GM19455 (cell line): Measurements from ENCODE around the gene OR51F1.
"Not testable (repeated sequence)": the region's sequence is repeated elsewhere in the genome, so short reads cannot be mapped to it uniquely, and the experiment has no call there.

ENCODE experiments used
- ATAC-seq: cut with Tn5 transposase; IDR thresholded peaks from one replicate; pipeline ENCODE4 v1.9.1; 2021; ENCODE audit not compliant: unreplicated experiment

The OR51F1 gene, protein sequence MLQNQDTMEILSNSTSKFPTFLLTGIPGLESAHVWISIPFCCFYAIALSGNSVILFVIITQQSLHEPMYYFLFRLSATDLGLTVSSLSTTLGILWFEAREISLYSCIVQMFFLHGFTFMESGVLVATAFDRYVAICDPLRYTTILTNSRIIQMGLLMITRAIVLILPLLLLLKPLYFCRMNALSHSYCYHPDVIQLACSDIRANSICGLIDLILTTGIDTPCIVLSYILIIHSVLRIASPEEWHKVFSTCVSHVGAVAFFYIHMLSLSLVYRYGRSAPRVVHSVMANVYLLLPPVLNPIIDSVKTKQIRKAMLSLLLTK

DNA sequence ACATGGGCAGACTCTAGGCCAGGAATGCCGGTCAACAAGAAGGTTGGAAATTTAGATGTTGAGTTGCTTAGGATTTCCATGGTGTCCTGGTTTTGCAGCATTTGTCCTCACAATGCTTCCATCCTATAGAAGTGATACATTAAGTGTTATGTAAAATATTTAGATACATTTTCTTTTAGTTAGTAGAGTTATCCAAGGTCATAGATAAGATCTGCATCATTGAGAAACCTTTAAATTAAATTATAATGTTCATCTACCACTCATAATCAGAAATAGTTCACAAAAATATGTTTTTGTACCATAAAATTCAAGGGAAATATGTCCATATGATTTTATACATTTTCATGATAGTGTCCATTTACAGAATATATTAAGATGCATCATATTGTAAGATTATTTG lies at the start of gene OR51F1:
OR51F1 (minus strand) TSS at position 101 of the 400 bp plus-strand sequence; CDS start at position 101, 0 bp downstream.
- no peak for ATAC-seq

DNA sequence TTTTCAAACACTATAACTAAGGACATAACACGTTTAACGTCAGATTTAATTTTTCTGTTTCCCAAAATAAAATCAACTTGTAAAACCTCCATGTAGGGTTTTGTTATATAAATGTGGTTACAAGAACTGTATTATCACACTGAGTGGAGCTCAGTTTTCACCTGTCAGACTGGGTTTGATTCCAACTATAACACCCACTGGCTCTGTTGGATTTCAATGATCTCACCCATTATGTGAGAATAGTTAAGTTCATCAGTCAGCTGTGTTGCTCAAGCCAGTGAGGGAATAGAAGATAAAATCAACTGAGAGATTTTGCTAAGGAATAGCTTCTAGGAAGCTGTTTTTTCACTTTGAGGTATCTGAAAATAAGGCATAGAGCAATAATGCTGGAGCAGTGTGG lies 39.5 kb upstream of the OR51F1 start:
- ATAC-seq, result no peak

DNA sequence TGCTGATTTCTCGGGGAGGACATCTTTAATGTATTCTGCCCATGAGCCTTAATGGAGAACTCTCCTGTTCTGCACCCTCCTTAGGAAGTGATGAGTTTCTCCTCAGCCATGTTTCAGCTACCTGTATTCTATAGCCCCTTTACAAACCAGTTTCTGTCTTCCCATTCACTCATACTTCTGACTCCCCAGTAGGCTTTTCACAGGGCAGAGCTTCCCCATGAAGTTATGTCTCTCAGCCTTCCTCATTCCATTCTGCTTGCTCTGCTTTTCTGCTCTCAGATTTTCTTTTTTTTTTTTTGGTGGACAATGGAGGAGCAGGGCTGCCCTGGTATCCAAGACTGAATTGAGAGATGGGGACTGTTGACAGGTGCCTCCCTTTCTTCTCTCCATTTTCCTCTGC lies 38.7 kb upstream of the OR51F1 start:
- ATAC-seq, result no peak

DNA sequence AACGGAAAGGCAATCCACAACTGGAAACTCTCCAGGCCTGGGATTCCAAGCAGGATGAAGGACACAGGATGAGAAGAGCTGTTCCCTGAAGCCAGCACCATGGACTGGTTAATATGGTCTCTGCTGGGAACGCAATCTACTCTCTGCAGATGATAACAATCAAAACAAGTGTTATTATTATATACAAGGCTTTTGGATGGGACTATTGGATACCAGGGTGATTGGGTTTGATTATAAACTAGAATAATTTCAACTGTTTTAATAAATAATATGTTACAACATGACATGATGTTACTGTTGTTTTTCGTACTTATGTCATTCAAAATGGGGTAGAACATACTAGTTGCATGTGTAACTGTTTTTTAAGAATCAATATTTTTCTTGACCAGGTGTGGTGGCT lies 34.5 kb upstream of the OR51F1 start, which contains the start of gene OR52R1:
OR52R1 (minus strand) TSS at position 101 of the 400 bp plus-strand sequence; CDS start at position 101, 0 bp downstream.
- ATAC-seq, result no peak

DNA sequence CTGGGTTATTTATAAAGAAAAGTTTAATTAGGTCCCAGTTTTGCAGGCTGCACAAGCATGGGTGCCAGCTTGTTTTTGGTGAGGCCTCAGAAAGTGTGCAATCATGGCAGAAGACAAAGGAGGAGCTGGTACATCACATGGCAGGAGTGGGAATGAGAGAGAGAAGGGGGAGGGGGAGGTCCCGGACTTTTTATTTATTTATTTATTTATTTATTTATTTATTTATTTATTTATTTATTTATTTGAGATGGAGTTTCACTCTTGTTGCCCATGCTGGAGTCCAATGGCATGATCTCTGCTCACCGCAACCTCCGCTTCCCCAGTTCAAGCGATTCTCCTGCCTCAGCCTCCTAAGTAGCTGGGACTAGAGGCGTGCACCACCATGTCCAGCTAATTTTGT lies 31.6 kb upstream of the OR51F1 start:
- ATAC-seq, result not testable (repeated sequence)

DNA sequence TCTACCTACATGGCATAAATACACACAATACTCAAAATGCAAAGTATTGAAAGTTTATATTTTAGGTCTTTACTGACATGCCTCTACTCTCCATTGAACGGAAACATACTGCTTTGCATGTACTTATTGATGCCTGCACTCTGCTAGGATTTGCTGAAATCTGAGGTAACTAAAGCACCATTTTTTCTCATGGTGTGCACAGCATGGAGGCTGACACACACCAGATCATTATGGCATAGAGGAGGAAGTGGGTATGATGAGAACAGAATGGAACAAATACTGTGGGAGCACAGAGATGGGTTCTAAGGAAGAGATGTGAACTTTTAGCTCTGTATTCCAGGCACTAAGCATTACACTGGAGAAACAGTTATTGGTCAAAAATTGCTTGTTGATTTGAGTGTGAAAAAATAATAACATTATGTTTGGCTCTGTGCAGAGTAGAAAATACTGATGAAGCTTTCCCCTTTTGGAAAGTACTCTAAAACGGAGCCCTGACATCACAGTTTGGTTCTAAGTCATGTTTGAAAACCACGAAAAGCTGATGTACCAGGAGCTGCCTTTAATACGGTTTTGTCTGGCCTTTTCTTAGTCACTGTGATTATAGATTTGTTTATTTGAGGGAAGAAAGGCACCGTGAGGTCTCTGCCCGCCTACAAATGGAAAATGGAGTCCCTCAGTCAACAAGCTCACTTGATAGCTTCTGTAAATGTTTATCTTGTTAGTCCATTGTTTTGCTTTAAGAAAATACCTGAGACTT lies 28.9 kb upstream of the OR51F1 start:
- ATAC-seq, result no peak

DNA sequence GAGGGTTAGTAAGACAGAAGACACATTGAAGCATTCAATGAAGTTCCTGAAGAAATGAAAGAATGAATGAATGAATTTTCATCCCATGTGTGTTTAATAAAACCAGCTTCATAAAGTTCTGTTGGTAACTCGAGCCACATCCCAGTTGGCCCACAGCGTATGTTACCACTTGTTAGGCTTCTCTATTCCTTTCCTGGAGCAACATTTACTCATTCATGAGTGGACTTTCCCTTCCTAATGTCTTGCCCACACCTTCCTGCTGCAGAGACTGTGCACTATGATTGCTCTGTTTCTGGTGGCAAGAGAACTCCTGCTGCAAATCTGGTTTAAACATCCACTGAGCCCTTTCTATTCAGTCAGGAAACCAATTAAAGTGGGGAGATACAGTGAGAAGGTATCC lies 27.5 kb upstream of the OR51F1 start:
- no peak for ATAC-seq

DNA sequence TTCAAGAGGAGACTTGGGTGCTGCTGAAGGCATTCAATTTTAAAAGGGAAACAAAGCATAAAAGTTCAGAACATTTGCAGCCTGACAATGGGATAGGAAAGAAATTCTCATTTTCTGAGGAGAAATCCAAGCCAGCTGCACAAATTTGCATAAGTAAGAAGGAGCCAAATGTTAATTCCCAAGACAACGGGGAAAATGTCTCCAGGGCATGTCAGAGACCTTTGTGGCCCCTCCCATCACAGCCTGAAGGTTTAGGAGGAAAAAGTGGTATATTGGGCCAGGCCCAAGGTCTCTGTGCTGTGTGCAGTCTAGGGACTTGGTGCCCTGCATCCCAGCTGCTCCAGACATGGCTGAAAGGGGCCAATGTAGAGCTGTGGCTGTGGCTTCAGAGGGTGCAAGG lies 12.7 kb upstream of the OR51F1 start:
- ATAC-seq, result no peak

DNA sequence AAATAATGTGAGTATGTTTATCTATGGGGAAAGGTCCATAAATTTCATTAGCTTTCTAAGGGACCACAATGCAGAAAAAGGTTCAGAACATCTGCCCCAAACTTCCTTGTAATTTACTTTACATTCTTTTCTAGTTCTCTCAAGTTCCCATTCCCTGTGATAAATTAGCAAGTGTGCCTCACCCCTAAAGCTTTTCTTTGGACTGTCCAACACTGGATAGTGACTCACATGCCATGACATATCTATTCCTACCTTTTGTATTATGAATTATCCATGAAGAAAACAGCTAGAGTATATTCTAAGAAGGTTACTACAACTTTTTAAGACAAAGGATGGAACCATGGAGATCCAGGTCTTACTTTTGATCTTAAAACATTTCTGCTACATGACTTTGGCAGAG lies 1.6 kb downstream of the OR51F1 start:
- ATAC-seq, result no peak

DNA sequence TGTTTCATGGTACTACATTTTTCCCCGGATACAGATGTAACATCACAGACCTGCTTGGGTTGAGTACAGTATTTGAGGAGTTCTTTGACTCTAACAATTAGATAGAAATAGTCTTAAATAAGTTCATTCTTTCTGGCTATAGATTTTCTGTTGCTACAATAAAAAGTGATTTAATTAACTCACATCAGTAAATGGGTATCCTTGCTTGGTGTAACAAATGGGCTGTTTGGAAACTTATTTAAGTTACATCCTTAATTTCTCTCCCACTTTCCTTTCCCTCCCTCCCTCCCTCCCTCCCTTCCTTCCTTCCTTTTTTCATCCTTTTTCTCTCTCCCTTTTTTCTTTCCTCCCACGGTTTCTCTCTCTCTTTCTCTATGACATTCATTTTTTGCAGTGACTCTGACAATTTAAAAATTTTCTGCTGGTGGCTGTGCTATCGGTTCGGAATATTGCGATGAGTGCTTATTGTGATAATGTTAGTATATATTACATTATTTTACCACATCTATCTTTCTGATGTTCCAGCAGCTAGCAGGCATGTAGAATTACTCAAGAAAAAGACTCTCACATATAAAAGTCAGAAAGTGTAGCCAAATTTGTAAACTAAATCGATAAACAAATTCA lies 3.2 kb downstream of the OR51F1 start:
- no peak for ATAC-seq

DNA sequence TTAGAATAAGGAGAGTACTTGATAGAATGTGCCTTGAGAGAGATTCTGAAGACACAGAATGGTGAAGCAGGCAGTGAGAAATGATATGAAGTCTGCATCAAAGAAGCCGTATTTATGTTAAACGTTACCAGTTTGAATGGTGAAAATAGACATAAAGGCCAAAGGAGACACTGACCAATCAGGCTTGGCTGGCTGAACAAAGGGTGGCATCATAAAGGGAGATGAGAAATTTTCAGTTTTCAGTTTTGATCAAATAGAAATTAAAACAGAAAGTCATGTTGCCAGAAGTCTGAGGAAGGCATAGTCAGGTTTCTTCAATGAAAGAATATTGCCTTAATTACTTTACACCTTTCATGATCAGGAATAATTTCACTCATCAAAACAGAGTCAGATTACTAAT lies 6.6 kb downstream of the OR51F1 start:
- peak; percentile 76 for ATAC-seq

DNA sequence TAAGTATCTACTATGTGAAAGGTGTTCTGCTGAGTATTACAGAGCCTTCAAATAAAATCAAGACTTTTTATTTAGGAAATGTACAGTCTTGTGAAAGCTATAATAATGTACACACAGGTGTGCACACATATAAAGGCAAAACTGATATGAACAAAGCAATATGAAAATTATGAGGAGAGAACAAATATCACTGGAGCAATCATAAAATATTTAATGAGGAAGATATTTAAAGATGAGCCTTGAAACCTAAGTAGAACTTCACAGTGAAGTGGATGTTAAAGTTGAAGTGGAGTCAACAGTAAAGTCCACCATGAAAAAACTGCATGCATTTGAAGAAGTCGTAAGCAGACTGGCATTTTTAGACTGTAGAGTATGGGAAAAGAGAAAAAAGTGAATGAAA lies 18.5 kb downstream of the OR51F1 start:
- ATAC-seq, result no peak

DNA sequence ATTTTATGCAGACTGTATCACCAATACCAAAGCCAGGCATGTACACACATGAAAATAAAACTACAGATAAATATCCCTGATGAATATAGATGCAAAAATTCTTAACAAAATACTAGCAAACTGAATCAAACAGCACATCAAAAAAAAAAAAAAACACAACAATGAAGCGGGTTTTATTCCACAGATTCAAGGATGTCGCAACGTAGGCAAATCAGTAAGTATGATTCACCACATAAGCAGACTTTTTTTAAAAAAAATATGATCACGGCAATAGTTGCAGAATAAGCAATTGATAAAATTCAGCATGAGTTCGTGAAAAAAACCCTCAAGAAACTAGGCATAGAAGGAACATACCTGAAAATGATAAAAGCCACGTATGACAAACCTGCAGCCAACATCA lies 21.3 kb downstream of the OR51F1 start:
- ATAC-seq, result no peak

DNA sequence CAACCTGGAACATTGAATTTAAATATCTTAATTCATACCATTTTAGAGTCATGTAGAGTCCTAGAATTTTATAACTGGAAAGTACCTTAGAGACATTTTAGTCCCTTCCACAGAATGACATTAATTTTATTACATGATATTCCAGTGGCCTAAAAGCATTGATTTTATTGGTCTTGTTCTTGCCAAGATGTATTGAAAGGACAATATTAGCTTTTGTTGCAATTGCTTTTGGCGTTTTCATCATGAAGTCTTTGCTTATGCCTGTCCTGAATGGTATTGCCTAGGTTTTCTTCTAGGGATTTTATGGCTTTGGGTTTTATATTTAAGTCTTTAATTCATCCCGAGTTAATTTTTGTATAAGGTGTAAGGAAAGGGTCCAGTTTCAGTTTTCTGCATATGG lies 29.0 kb downstream of the OR51F1 start:
- ATAC-seq, result no peak

DNA sequence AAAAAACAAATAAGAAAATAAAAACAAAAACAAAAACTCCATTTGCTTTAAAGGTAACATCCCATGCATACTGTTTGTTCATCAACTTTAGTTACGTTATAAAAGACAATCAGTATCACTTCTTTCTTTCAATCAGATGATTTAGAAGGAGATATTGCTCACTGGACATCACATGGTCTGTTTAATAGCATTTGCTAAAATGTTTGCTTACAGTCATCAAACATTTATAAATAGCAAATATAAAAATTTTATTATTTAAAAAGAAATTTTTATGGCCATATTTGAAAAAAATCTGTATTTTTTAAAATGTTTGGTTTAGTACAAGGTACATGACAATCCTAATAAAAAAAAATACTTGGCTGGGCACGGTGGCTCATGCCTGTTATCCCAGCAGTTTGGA lies 42.6 kb downstream of the OR51F1 start:
- ATAC-seq, result no peak

DNA sequence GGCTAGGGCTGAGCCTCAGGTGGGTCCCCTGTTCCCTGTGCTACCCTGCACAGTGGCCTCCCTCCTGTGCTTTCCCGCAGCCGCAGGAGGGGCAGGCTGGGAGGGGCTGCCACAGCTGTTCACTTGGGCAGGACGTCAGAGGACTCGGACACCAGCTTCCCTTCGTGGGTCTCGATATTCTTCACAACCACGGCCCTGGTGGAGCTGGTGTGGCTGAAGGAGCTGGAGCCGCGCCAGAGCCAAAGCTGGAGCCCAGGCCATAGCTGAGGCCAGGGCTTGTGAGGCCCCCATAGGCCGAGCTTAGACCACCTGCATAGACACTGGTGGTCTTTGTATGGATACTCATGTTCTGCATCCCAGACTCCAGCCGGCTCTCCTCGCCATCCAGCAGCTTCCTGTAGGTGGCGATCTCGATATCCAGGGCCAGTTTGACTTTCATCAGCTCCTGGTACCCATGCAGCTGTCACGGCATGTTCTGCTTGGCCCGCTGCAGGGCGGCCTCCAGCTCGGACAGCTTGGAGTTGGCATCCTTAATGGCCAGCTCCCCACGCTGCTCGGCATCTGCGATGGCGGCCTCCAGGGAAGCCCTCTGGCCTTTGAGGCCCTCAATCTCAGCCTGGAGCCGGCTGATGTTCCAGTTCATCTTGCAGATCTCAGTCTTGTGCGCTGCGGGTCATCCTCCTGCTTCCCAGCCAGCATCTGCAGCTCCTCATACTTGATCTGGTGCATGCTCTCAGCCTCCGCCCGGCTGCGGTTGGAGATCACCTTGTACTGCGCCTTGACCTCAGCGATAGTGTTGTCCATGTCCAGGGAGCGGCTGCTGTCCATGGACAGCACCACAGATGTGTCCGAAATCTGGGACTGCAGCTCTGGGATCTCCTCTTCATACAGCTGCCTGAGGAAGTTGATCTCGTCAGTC lies 46.9 kb downstream of the OR51F1 start:
- ATAC-seq, result not testable (repeated sequence)
